ENCODE measurements around the gene NTN4.

DNA sequence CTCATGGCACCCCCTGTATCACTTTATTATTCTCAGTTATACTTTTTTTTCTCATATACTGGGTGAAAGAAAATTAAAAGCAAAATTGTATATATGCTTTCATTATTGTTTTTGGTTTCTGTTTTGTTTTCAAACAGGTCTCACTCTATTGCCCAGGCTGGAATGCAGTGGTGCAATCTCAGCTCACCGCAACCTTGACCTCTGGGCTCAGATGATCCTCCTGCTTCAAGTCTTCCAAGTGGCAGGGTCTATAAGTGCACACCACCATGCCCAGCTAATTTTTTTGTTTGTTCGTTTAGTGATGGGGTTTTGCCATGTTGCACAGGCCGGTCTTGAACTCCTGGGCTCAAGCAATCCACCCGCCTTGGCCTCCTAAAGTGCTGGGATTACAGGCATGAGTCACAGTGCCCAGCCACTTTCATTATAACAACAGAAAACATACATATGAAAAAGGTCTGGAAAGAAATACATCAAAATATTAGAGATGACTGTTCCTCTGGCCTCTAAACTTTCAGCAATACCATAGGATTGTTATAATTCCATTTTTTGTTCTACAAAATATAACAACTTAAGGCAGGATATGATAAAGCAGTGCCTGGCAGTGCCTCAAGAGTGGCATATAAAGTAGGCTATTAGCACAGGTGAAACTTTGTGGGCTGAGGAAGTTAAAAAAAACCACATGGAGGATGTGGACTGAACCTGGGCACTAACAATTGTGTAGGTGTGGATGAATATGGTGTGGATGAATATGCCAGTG is 5.8 kb upstream of the NTN4 start:
- TF ChIP-seq, protein P1, sequence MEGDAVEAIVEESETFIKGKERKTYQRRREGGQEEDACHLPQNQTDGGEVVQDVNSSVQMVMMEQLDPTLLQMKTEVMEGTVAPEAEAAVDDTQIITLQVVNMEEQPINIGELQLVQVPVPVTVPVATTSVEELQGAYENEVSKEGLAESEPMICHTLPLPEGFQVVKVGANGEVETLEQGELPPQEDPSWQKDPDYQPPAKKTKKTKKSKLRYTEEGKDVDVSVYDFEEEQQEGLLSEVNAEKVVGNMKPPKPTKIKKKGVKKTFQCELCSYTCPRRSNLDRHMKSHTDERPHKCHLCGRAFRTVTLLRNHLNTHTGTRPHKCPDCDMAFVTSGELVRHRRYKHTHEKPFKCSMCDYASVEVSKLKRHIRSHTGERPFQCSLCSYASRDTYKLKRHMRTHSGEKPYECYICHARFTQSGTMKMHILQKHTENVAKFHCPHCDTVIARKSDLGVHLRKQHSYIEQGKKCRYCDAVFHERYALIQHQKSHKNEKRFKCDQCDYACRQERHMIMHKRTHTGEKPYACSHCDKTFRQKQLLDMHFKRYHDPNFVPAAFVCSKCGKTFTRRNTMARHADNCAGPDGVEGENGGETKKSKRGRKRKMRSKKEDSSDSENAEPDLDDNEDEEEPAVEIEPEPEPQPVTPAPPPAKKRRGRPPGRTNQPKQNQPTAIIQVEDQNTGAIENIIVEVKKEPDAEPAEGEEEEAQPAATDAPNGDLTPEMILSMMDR (IDR thresholded peaks at IDR 0.05) = no peak
- TF ChIP-seq POLR2A (IDR thresholded peaks at IDR 0.05) = no peak
